Neural progenitor cell (in vitro differentiated cells): ENCODE measurements around the gene PCK1. TPM values are rescaled to one million over a fixed set of nuclear protein-coding genes. Genes with fewer than 3 reads are reported as not detected.

ENCODE experiments used
- DNase-seq: peaks from one replicate; pipeline ENCODE4 v3.0.0-alpha.2; 2016; ENCODE audit warnings: low spot score
- H2AFZ ChIP-seq: fragments of 200-600 bp; sonication (generic); replicated peaks from 2 replicates; pipeline ENCODE4 v1.6.1; 2016; ENCODE audit warnings: antibody characterized with exemption
- H3F3A ChIP-seq: fragments of 200-600 bp; sonication (generic); 2 replicates; pipeline ENCODE4 v1.6.1; 2016; ENCODE audit warnings: antibody characterized with exemption, low read depth
- H3K27ac ChIP-seq: fragments of 200-600 bp; sonication (generic); 2 replicates; pipeline ENCODE4 v1.5.1; 2016; ENCODE audit warnings: mild to moderate bottlenecking
- H3K27me3 ChIP-seq: fragments of 200-600 bp; sonication (generic); 2 replicates; pipeline ENCODE4 v1.6.1; 2016; ENCODE audit warnings: mild to moderate bottlenecking, moderate library complexity
- H3K36me3 ChIP-seq: fragments of 200-600 bp; sonication (generic); 2 replicates; pipeline ENCODE4 v1.5.1; 2016
- H3K4me1 ChIP-seq: fragments of 200-600 bp; sonication (generic); 2 replicates; pipeline ENCODE4 v1.6.1; 2016; ENCODE audit warnings: mixed run types
- H3K4me2 ChIP-seq: fragments of 200-600 bp; sonication (generic); 2 replicates; pipeline ENCODE4 v1.6.1; 2016
- H3K4me3 ChIP-seq: fragments of 200-600 bp; sonication (generic); 2 replicates; pipeline ENCODE4 v1.5.1; 2016
- H3K79me2 ChIP-seq: fragments of 200-600 bp; sonication (generic); 2 replicates; pipeline ENCODE4 v1.6.1; 2016; ENCODE audit warnings: low read depth
- H3K9ac ChIP-seq: fragments of 200-600 bp; sonication (generic); 2 replicates; pipeline ENCODE4 v1.6.1; 2016
- H3K9me3 ChIP-seq: fragments of 200-600 bp; sonication (generic); 2 replicates; pipeline ENCODE4 v1.5.1; 2016; ENCODE audit warnings: low read depth
- H4K20me1 ChIP-seq: fragments of 200-600 bp; sonication (generic); 2 replicates; pipeline ENCODE4 v1.6.1; 2016; ENCODE audit warnings: low read depth
- H3K27ac Mint-ChIP-seq: 3 replicates; pipeline ENCODE4 v1.8.0; 2021; ENCODE audit warnings: mixed read lengths
- H3K27me3 Mint-ChIP-seq: 2 replicates; pipeline ENCODE4 v1.8.0; 2022; ENCODE audit warnings: low read depth, mild to moderate bottlenecking, inconsistent platforms, moderate library complexity, mixed read lengths; ENCODE audit not compliant: insufficient read depth
- H3K36me3 Mint-ChIP-seq: 3 replicates; pipeline ENCODE4 v1.8.0; 2021; ENCODE audit warnings: mixed read lengths
- H3K4me1 Mint-ChIP-seq: 3 replicates; pipeline ENCODE4 v1.8.0; 2021; ENCODE audit warnings: mixed read lengths
- H3K4me3 Mint-ChIP-seq: 3 replicates; pipeline ENCODE4 v1.8.0; 2021; ENCODE audit warnings: mild to moderate bottlenecking, moderate library complexity, mixed read lengths
- H3K9me3 Mint-ChIP-seq: 3 replicates; pipeline ENCODE4 v1.8.0; 2020; ENCODE audit warnings: mixed read lengths
- CTCF ChIP-seq: fragments of 200-600 bp; sonication (generic); IDR thresholded peaks from 2 replicates; pipeline ENCODE4 v1.5.1; 2017; ENCODE audit warnings: antibody characterized with exemption, mild to moderate bottlenecking
- EZH2 ChIP-seq: fragments of 200-600 bp; sonication (generic); IDR thresholded peaks from 2 replicates; pipeline ENCODE4 v1.6.1; 2017; ENCODE audit warnings: antibody characterized with exemption, mild to moderate bottlenecking, moderate library complexity
- EZH2phosphoT487 ChIP-seq: fragments of 200-600 bp; sonication (generic); IDR thresholded peaks from 2 replicates; pipeline ENCODE4 v1.6.1; 2017; ENCODE audit warnings: antibody characterized with exemption
- total RNA-seq: library from RNA; depleted of rRNA; stranded (reverse); fragments of >200 nt; gene quantifications from 2 replicates; pipeline ENCODE4 v1.2.3, GENCODE V29; 2015; ENCODE audit warnings: low replicate concordance

The PCK1 gene
- total RNA-seq, 1 donor from 2014 or later = not detected

GRCh38 chr20:57564180-57564802 is 3.4 kb downstream of the PCK1 start:
- no peaks in the 10 kb centered on the region for H3K36me3 Mint-ChIP-seq
- peaks cover 2% of the 10 kb centered on the region for H3K9me3 Mint-ChIP-seq
- TF ChIP-seq EZH2 (no peak), CTCF (no peak), EZH2phosphoT487 (no peak)
- H3K79me2 ChIP-seq = no peaks in the 10 kb centered on the region
- no peaks in the 10 kb centered on the region for H3K36me3 ChIP-seq
- no peak for DNase-seq
- H3K4me2 ChIP-seq = no peak overlapping the region
- no peak overlapping the region for H3K27ac ChIP-seq
- H3K27me3 Mint-ChIP-seq = peaks cover 4% of the 10 kb centered on the region
- no peak overlapping the region for H3K27ac Mint-ChIP-seq
- H3K27me3 ChIP-seq = no peaks in the 10 kb centered on the region
- peaks cover 3% of the 10 kb centered on the region for H3K4me1 Mint-ChIP-seq
- H3K4me1 ChIP-seq = no peaks in the 10 kb centered on the region
- H3K4me3 Mint-ChIP-seq = no peak overlapping the region
- no peaks in the 10 kb centered on the region for H4K20me1 ChIP-seq
- no peak overlapping the region for H3K4me3 ChIP-seq
- H3K9ac ChIP-seq = no peak overlapping the region
- no peaks in the 10 kb centered on the region for H3F3A ChIP-seq
- H2AFZ ChIP-seq = no peak overlapping the region
- no peaks in the 10 kb centered on the region for H3K9me3 ChIP-seq

GRCh38 chr20:57564951-57565642 is 4.2 kb downstream of the PCK1 start:
- H3K4me1 ChIP-seq = no peaks in the 10 kb centered on the region
- no peak overlapping the region for H2AFZ ChIP-seq
- H4K20me1 ChIP-seq = no peaks in the 10 kb centered on the region
- no peak for DNase-seq
- H3K4me3 ChIP-seq = no peak overlapping the region
- Mint-ChIP-seq H3K9me3 (peaks cover 2% of the 10 kb centered on the region), H3K4me1 (peaks cover 6% of the 10 kb centered on the region), H3K36me3 (no peaks in the 10 kb centered on the region), H3K27me3 (peaks cover 2% of the 10 kb centered on the region), H3K4me3 (no peak overlapping the region), H3K27ac (no peak overlapping the region)
- H3K79me2 ChIP-seq = no peaks in the 10 kb centered on the region
- no peaks in the 10 kb centered on the region for H3K9me3 ChIP-seq
- no peaks in the 10 kb centered on the region for H3F3A ChIP-seq
- H3K36me3 ChIP-seq = no peaks in the 10 kb centered on the region
- H3K27ac ChIP-seq = no peak overlapping the region
- H3K27me3 ChIP-seq = no peaks in the 10 kb centered on the region
- no peak overlapping the region for H3K4me2 ChIP-seq
- no peak for TF ChIP-seq CTCF
- H3K9ac ChIP-seq = no peak overlapping the region

- Mint-ChIP-seq H3K4me1 (peaks cover 17% of the 10 kb centered on the region), H3K36me3 (no peaks in the 10 kb centered on the region), H3K4me3 (no peak overlapping the region), H3K27ac (no peak overlapping the region), H3K9me3 (peaks cover 2% of the 10 kb centered on the region), H3K27me3 (peaks cover 2% of the 10 kb centered on the region)
- Histone ChIP-seq H3K9me3 (no peaks in the 10 kb centered on the region), H3K4me1 (peaks cover 4% of the 10 kb centered on the region), H3F3A (no peaks in the 10 kb centered on the region), H3K9ac (no peak overlapping the region), H3K79me2 (no peaks in the 10 kb centered on the region), H3K36me3 (no peaks in the 10 kb centered on the region), H3K27me3 (no peaks in the 10 kb centered on the region), H3K4me2 (no peak overlapping the region), H2AFZ (no peak overlapping the region), H4K20me1 (no peaks in the 10 kb centered on the region), H3K27ac (no peak overlapping the region), H3K4me3 (no peak overlapping the region)
- TF ChIP-seq CTCF (no peak), EZH2 (no peak), EZH2phosphoT487 (no peak)
- no peak for DNase-seq
Observed at GRCh38 chr20:57566399-57566798, 5.5 kb downstream of the PCK1 start.
